ENCODE results near the gene RIMBP2. TPM values are rescaled to one million over a fixed set of nuclear protein-coding genes. Genes with fewer than 3 reads are reported as not detected.

The RIMBP2 gene
- polyA plus RNA-seq, 1 of the 3 experiments (the other 2 are of a cell fraction), result 0.90 TPM

- WGBS (ENCODE audit: low lambda C conversion rate), result 29% methylated on average over 5 of the region's 7 CpGs
- ChIA-PET POLR2A (no interaction called here), CTCF (interaction anchor here (1.0 kb wide), 2 partner anchors 14 to 233 kb away, joined by 3 read pairs; no protein-coding TSS in a partner anchor)
- no peaks in the 10 kb centered on the region for H3K27me3 ChIP-seq (ENCODE audit: insufficient read depth)
- H3K9ac ChIP-seq, result no peak overlapping the region
- no peak overlapping the region for H2AFZ ChIP-seq (ENCODE audit: low read depth)
- no peaks in the 10 kb centered on the region for H3K79me2 ChIP-seq (ENCODE audit: insufficient read depth)
- H4K20me1 ChIP-seq (ENCODE audit: insufficient read depth), result no peaks in the 10 kb centered on the region
- H3K4me3 ChIP-seq (ENCODE audit: low read depth in 2 of 2, low read length in 1 of 2), result no peak overlapping the region
- peak overlapping the region in 1 of 2 experiments; percentile 50; a peak in 1 of 4 replicates for H3K27ac ChIP-seq (ENCODE audit: low read depth in 2 of 2, low read length in 1 of 2)
- no peaks in the 10 kb centered on the region for H3F3A ChIP-seq (replicated peaks; ENCODE audit: insufficient read depth)
- H3K36me3 ChIP-seq (replicated peaks in 1 of 2; ENCODE audit: control insufficient read depth in 1 of 2, insufficient read depth in 2 of 2, low read length in 1 of 2), result no peaks in the 10 kb centered on the region
- no peaks in the 10 kb centered on the region for H3K9me2 ChIP-seq
- H3K4me2 ChIP-seq, result no peak overlapping the region
- no peak for DNase-seq
- H3K4me1 ChIP-seq (ENCODE audit: control insufficient read depth in 1 of 2, insufficient read depth in 2 of 2, low read depth in 1 of 2, low read length in 1 of 2), result peaks cover 0 to 41% of the 10 kb centered on the region in 2 experiments; a peak in 1 of 4 replicates
- TF ChIP-seq RXRA (IDR thresholded peaks at IDR 0.05; ENCODE audit: borderline replicate concordance, low read depth) (no peak), MAX (IDR thresholded peaks at IDR 0.05; ENCODE audit: low read depth) (no peak), USF1 (IDR thresholded peaks at IDR 0.05; ENCODE audit: borderline replicate concordance, low read depth) (no peak), YY1 (IDR thresholded peaks at IDR 0.05; ENCODE audit: low read depth) (no peak), CTCF (IDR thresholded peaks at IDR 0.05) (no peak)
- H3K9me3 ChIP-seq, result no peaks in the 10 kb centered on the region
Observed at GRCh38 chr12:130568501-130568900, 147.6 kb downstream of the RIMBP2 start.

- Histone ChIP-seq H3K4me2 (no peak overlapping the region), H3K9me2 (no peaks in the 10 kb centered on the region), H3K27ac (ENCODE audit: low read depth in 2 of 2, low read length in 1 of 2) (peak overlapping the region in 1 of 2 experiments; percentile 22; a peak in 1 of 4 replicates), H3K4me3 (ENCODE audit: low read depth in 2 of 2, low read length in 1 of 2) (no peak overlapping the region), H3K4me1 (ENCODE audit: control insufficient read depth in 1 of 2, insufficient read depth in 2 of 2, low read depth in 1 of 2, low read length in 1 of 2) (peaks cover 0 to 38% of the 10 kb centered on the region in 2 experiments; a peak in 1 of 4 replicates), H2AFZ (ENCODE audit: low read depth) (no peak overlapping the region), H3F3A (replicated peaks; ENCODE audit: insufficient read depth) (no peaks in the 10 kb centered on the region), H3K27me3 (ENCODE audit: insufficient read depth) (no peaks in the 10 kb centered on the region), H3K9ac (no peak overlapping the region), H3K36me3 (replicated peaks in 1 of 2; ENCODE audit: control insufficient read depth in 1 of 2, insufficient read depth in 2 of 2, low read length in 1 of 2) (no peaks in the 10 kb centered on the region), H4K20me1 (ENCODE audit: insufficient read depth) (no peaks in the 10 kb centered on the region), H3K79me2 (ENCODE audit: insufficient read depth) (no peaks in the 10 kb centered on the region), H3K9me3 (no peaks in the 10 kb centered on the region)
- ChIA-PET CTCF (interaction anchor here (0.7 to 1.0 kb wide), 2 partner anchors 13 to 14 kb away, joined by 3 read pairs; no protein-coding TSS in a partner anchor), POLR2A (no interaction called here)
- no peak for DNase-seq
- TF ChIP-seq POLR2AphosphoS5 (IDR thresholded peaks at IDR 0.05; ENCODE audit: low read depth, low read length), result no peak
- TF ChIP-seq IRF3 (IDR thresholded peaks at IDR 0.05; ENCODE audit: low read depth, low read length), result no peak
- no peak for TF ChIP-seq RXRA (IDR thresholded peaks at IDR 0.05; ENCODE audit: borderline replicate concordance, low read depth)
- TF ChIP-seq PBX3 (IDR thresholded peaks at IDR 0.05), result no peak
- WGBS (ENCODE audit: low lambda C conversion rate), result 9% methylated on average over 2 of the region's 2 CpGs
Observed at GRCh38 chr12:130568041-130568440, 148.1 kb downstream of the RIMBP2 start.

All from SK-N-SH (cell line).